T-helper 2 cell (primary cell): ENCODE results near the gene GBP1.

Experiments used
- DNase-seq, 5 experiments: peaks; one replicate each; pipeline versions ENCODE4 v3.0.0 to v3.0.0-alpha.2; 2012 to 2022

GBP1 gene

DNA sequence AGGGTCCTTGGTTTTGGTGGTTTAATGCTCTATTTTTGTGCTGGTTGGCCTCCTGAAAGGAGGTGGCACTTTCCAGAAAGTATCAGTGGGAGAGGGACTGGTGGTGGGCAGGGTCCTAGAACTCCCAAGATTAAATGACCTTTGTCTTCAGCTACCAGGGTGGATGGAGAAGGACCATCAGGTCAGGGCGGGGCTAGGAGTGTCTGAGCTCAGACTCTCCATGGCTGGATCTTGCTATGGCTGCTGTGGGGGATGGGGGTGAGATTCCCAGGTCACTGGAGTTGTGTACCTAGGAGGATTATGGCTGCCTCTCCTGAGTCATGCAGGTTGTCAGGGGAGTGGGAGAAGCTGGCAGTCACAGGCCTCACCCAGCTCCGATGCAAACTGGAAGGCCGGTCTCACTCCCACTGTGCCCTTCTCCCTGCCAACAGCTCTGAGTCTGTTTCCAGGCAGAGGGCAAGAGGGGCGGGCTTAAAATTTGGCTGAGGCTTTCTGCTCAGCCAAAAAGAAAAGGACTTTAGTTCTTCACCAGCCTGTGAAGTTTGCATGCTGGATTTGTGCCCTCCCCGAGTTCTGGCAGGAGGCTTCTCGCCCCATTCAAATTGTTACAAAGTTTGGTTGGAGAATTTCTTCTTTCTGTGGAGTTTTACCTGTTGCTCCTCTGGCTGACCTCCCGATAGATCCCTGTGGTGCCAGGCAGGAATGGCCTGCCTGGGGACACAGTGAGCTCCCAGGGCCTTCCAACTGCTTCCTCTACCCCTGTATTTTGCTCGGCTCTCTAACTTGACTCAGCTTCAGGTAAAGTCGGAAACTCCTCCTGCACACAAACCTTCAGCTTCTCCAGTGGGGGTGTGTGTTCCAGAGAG, 59.5 kb downstream of the GBP1 start:
- no peak for DNase-seq
